Measurements from ENCODE around the gene CHTOP. TPM values are rescaled to one million over a fixed set of nuclear protein-coding genes. Genes with fewer than 3 reads are reported as not detected.

The CHTOP gene
- total and polyA plus RNA-seq, 2 of the 4 experiments (the other 2 are of a cell fraction) = 33.9 to 50.8 TPM

- no peak overlapping the region for H3K23ac ChIP-seq (ENCODE audit: low read depth, low read length)
- no CpG with 5 or more reads among the region's 5 CpGs for WGBS, 2 experiments (ENCODE audit: extremely low coverage in 2 of 2, insufficient read length in 1 of 2)
- H4K91ac ChIP-seq (ENCODE audit: insufficient read depth, low read depth, low read length) = peak overlapping the region; percentile 27; the same call in 1 of the 2 replicates
- 0 out of 2 replicates have a peak overlapping the region, but pooled peaks have one; percentile 28 for H3K4ac ChIP-seq (ENCODE audit: low read depth, low read length)
- H3K4me2 ChIP-seq (ENCODE audit: low read depth, low read length) = no peak overlapping the region
- H2BK5ac ChIP-seq (ENCODE audit: low read depth, low read length, poor library complexity, severe bottlenecking) = no peak overlapping the region
- H2BK120ac ChIP-seq (ENCODE audit: low read depth, low read length) = no peak overlapping the region
- dilution Hi-C loops (cut with HindIII; ENCODE audit: low sequenced_read_pairs, unreplicated experiment) (no loop called here), in situ Hi-C loops (cut with MboI; ENCODE audit: low sequenced_read_pairs) (no loop called here), intact Hi-C loops (cut with micrococcal nuclease) (loop anchor here (5.0 kb wide), 1 partner anchor 97 kb away; no protein-coding TSS in a partner anchor)
- H3K9ac ChIP-seq (ENCODE audit: low read depth, low read length) = no peak overlapping the region
- TF ChIP-seq RAD21 (IDR thresholded peaks at IDR 0.05; ENCODE audit: low read length) (no peak), USF2 (IDR thresholded peaks at IDR 0.05; ENCODE audit: low read depth, low read length) (no peak), BHLHE40 (IDR thresholded peaks at IDR 0.05; ENCODE audit: low read depth, low read length) (no peak), ELK1 (IDR thresholded peaks at IDR 0.05; ENCODE audit: borderline replicate concordance, low read depth, low read length) (no peak), POLR2A (IDR thresholded peaks at IDR 0.05; ENCODE audit: low read depth, low read length) (no peak), CHD1 (IDR thresholded peaks at IDR 0.05; ENCODE audit: low read depth, low read length) (no peak), CTCF (conservative IDR thresholded peaks at IDR 0.05; ENCODE audit: low read depth, low read length) (no peak), MXI1 (IDR thresholded peaks at IDR 0.05; ENCODE audit: borderline replicate concordance, low read depth, low read length) (no peak), MAFK (IDR thresholded peaks at IDR 0.05; ENCODE audit: low read depth, low read length) (no peak), SMC3 (IDR thresholded peaks at IDR 0.05; ENCODE audit: low read depth, low read length) (no peak), NFE2L2 (IDR thresholded peaks at IDR 0.05; ENCODE audit: low read depth, low read length) (no peak), RFX5 (IDR thresholded peaks at IDR 0.05; ENCODE audit: low read depth, low read length) (no peak), MAZ (IDR thresholded peaks at IDR 0.05; ENCODE audit: borderline replicate concordance, low read depth, low read length) (no peak), CEBPB (IDR thresholded peaks at IDR 0.05; ENCODE audit: low read depth, low read length) (no peak)
- H4K20me1 ChIP-seq (ENCODE audit: insufficient read depth, low read length) = peaks cover 4% of the 10 kb centered on the region; the same call in 1 of the 2 replicates
- DNase-seq = no peak
- no peak overlapping the region for H3K27ac ChIP-seq (ENCODE audit: insufficient read depth, low read length)
- peak overlapping the region; percentile 71 for H2AK9ac ChIP-seq (replicated peaks; ENCODE audit: low read depth, low read length, poor library complexity)
- H2AFZ ChIP-seq (replicated peaks; ENCODE audit: low read length, poor library complexity) = no peak overlapping the region
- no peak overlapping the region for H2BK20ac ChIP-seq (ENCODE audit: low read depth, low read length)
- BruUV-seq (replicated peaks) = no TSS peak
- H2BK15ac ChIP-seq (ENCODE audit: low read depth, low read length) = peak overlapping the region; percentile 22; the same call in 1 of the 3 replicates
- no peak overlapping the region for H3K14ac ChIP-seq (replicated peaks; ENCODE audit: low read depth, low read length)
- ChIA-PET POLR2A (ENCODE audit: unreplicated experiment) (interaction anchor here (0.6 kb wide), 1 partner anchor 61 kb away, joined by 4 read pairs; no protein-coding TSS in a partner anchor), CTCF (interaction anchor here (0.9 kb wide), 1 partner anchor 119 kb away, joined by 3 read pairs; no protein-coding TSS in a partner anchor)
- peaks cover 20 to 34% of the 10 kb centered on the region in 2 experiments for H3K79me1 ChIP-seq (ENCODE audit: low read depth in 1 of 2, low read length in 2 of 2)
- H3K36me3 ChIP-seq (ENCODE audit: control insufficient read depth, insufficient read depth, low read length) = 0 out of 2 replicates have a peak, but pooled peaks cover 5% of the 10 kb centered on the region
- no peaks in the 10 kb centered on the region for H3K9me3 ChIP-seq (ENCODE audit: control insufficient read depth, insufficient read depth, low read length)
- peaks cover 24% of the 10 kb centered on the region for H3K9me1 ChIP-seq (ENCODE audit: insufficient read depth, low read length)
- H3K4me3 ChIP-seq (ENCODE audit: insufficient read depth, low read depth, low read length) = no peak overlapping the region
- no peak overlapping the region for H3K18ac ChIP-seq (ENCODE audit: low read depth, low read length)
- H3K27me3 ChIP-seq (ENCODE audit: control insufficient read depth, insufficient read depth, low read length) = no peaks in the 10 kb centered on the region
- no peak for ATAC-seq (ENCODE audit: low read depth)
- no peak overlapping the region for H4K5ac ChIP-seq (ENCODE audit: low read depth, low read length)
- no peak overlapping the region for H3K56ac ChIP-seq (ENCODE audit: extremely low read depth, insufficient read depth, low read length)
- peaks cover 16% of the 10 kb centered on the region for H3K4me1 ChIP-seq (ENCODE audit: control insufficient read depth, insufficient read depth, low read length)
- H2AK5ac ChIP-seq (ENCODE audit: low read depth, low read length) = peak overlapping the region; percentile 32
- no peak overlapping the region for H4K8ac ChIP-seq (ENCODE audit: low read depth in 2 of 2, low read length in 2 of 2)
Observed at GRCh38 chr1:153629343-153629665, 4.6 kb upstream of the CHTOP start.
